ENCODE measurements around the gene TAB3. TPM values are rescaled to one million over a fixed set of nuclear protein-coding genes. Genes with fewer than 3 reads are reported as not detected.

TAB3 gene
- total and polyA plus RNA-seq, 9 of the 15 experiments (the other 6 are each of a cell fraction or from before 2014, with no cell fraction given): 2.4 to 31.1 (median 15.5) TPM

- FAIRE-seq (no peak), DNase-seq (ENCODE audit: extremely low read depth in 1 of 4, low spot score in 3 of 4) (no peak), ATAC-seq (no peak)
- peaks cover 6% of the 10 kb centered on the region; the same call in 1 of the 3 replicates for H3K79me2 ChIP-seq (ENCODE audit: control insufficient read depth, insufficient read depth, low read length)
- no peaks in the 10 kb centered on the region for H4K20me1 ChIP-seq (replicated peaks; ENCODE audit: control insufficient read depth, insufficient read depth, low read length)
- H2AFZ ChIP-seq (ENCODE audit: low read depth, low read length): no peak overlapping the region
- H3K9me3 ChIP-seq (replicated peaks; ENCODE audit: control insufficient read depth, insufficient read depth, low read depth, low read length): no peaks in the 10 kb centered on the region
- peaks cover 13% of the 10 kb centered on the region; the same call in 2 of the 3 replicates for H3K36me3 ChIP-seq (ENCODE audit: control insufficient read depth, insufficient read depth, low read length)
- in situ Hi-C loops (cut with MboI) (no loop called here), intact Hi-C loops (cut with micrococcal nuclease) (no loop called here)
- no peak overlapping the region for H3K9ac ChIP-seq (ENCODE audit: insufficient read depth in 1 of 2, low read depth in 2 of 2, low read length in 2 of 2)
- CTCF ChIA-PET (ENCODE audit: low intra/inter-chr PET ratio): no interaction called here
- POLR2A ChIA-PET: no interaction called here
- TF ChIP-seq ZNF133 (CRISPR knock-in tag; IDR thresholded peaks at IDR 0.05) (no peak), PTRF (tag; IDR thresholded peaks at IDR 0.05) (no peak), NR3C1 (CRISPR knock-in tag; IDR thresholded peaks at IDR 0.05) (no peak), BRD9 (IDR thresholded peaks at IDR 0.05; ENCODE audit: low read depth, partially characterized antibody) (no peak), SNIP1 (IDR thresholded peaks at IDR 0.05; ENCODE audit: low read depth) (no peak), TCF7 (IDR thresholded peaks at IDR 0.05; ENCODE audit: borderline replicate concordance) (no peak), TSC22D4 (tag; IDR thresholded peaks at IDR 0.05) (no peak), TEAD2 (tag; IDR thresholded peaks at IDR 0.05) (no peak), HDAC3 (IDR thresholded peaks at IDR 0.05; ENCODE audit: borderline replicate concordance, partially characterized antibody) (no peak), HDGF (IDR thresholded peaks at IDR 0.05) (no peak), RAD51 (IDR thresholded peaks at IDR 0.05; ENCODE audit: borderline replicate concordance, low read depth) (no peak)
- 60% methylated on average over 2 of the region's 2 CpGs for WGBS (ENCODE audit: insufficient coverage, low coverage, missing lambda C conversion rate)
- no peak overlapping the region for H3K4me2 ChIP-seq (ENCODE audit: insufficient read depth, low read length)
- no peaks in the 10 kb centered on the region; a peak in 1 of 5 replicates for H3K4me1 ChIP-seq (replicated peaks in 1 of 2; ENCODE audit: control insufficient read depth in 2 of 2, insufficient read depth in 2 of 2, low read length in 2 of 2)
- H3K4me3 ChIP-seq: no peak overlapping the region
- no TSS peak for BruUV-seq (replicated peaks)
- no peaks in the 10 kb centered on the region for H3K9me1 ChIP-seq (ENCODE audit: control insufficient read depth, insufficient read depth, low read length)
- H3K27ac ChIP-seq (ENCODE audit: extremely low read depth, low read depth, low read length): no peak overlapping the region
- H3K27me3 ChIP-seq (ENCODE audit: control insufficient read depth in 2 of 2, insufficient read depth in 2 of 2, low read length in 2 of 2): no peaks in the 10 kb centered on the region
Measured at GRCh38 chrX:30870572-30870971, 18.5 kb downstream of the TAB3 start.
